ENCODE results near the gene ATP6V1C2.

DNA sequence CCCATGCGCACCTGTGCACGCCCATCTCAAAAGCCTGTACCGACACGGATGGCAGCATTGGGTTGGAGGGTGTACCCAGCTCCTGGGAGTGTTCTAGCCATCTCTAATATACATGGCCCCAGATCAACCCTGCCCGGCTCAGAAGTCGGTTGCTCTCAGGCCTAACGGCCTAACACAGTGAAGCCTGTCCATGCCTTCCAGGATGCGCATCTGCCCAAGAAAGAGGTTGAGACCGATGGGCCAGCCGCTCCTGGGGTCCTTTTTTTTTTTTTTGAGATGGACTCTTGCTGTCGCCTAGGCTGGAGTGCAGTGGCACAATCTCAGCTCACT lies 59.0 kb downstream of the ATP6V1C2 start:
- TF ChIP-seq, protein P1, sequence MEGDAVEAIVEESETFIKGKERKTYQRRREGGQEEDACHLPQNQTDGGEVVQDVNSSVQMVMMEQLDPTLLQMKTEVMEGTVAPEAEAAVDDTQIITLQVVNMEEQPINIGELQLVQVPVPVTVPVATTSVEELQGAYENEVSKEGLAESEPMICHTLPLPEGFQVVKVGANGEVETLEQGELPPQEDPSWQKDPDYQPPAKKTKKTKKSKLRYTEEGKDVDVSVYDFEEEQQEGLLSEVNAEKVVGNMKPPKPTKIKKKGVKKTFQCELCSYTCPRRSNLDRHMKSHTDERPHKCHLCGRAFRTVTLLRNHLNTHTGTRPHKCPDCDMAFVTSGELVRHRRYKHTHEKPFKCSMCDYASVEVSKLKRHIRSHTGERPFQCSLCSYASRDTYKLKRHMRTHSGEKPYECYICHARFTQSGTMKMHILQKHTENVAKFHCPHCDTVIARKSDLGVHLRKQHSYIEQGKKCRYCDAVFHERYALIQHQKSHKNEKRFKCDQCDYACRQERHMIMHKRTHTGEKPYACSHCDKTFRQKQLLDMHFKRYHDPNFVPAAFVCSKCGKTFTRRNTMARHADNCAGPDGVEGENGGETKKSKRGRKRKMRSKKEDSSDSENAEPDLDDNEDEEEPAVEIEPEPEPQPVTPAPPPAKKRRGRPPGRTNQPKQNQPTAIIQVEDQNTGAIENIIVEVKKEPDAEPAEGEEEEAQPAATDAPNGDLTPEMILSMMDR (conservative IDR thresholded peaks at IDR 0.05; ENCODE audit: low read depth, low read length): no peak
- TF ChIP-seq EZH2 (IDR thresholded peaks at IDR 0.05; ENCODE audit: low read length, unreplicated experiment) (no peak), EZH2phosphoT487 (IDR thresholded peaks at IDR 0.05; ENCODE audit: borderline replicate concordance, low read length) (no peak)
